Stimulated activated memory B cell treated with anti-CD40 and anti-IgM and Interleukin-4, amounts not matched to agents 10 μg/mL and 1 μg/mL and 100 μg/mL, for 72 hours (primary cell): ENCODE data around the gene SLC25A1.
"Not testable (repeated sequence)": the region's sequence is repeated elsewhere in the genome, so short reads cannot be mapped to it uniquely, and the experiment has no call there.

ENCODE experiments used
- ATAC-seq: fragments of 150-1000 bp; cut with Tn5 transposase; 2 replicates; pipeline ENCODE4 v1.10.0; 2021
- H3K27ac Mint-ChIP-seq: one replicate; pipeline ENCODE4 v1.8.0; 2022; ENCODE audit warnings: mild to moderate bottlenecking, mixed read lengths
- H3K27me3 Mint-ChIP-seq: one replicate; pipeline ENCODE4 v1.8.0; 2022; ENCODE audit warnings: mixed read lengths
- H3K36me3 Mint-ChIP-seq: one replicate; pipeline ENCODE4 v1.8.0; 2022; ENCODE audit warnings: mixed read lengths
- H3K4me1 Mint-ChIP-seq: one replicate; pipeline ENCODE4 v1.8.0; 2022; ENCODE audit warnings: mixed read lengths
- H3K4me3 Mint-ChIP-seq: one replicate; pipeline ENCODE4 v1.8.0; 2022; ENCODE audit warnings: mild to moderate bottlenecking, moderate library complexity, mixed read lengths
- H3K9me3 Mint-ChIP-seq: one replicate; pipeline ENCODE4 v1.8.0; 2022; ENCODE audit warnings: mixed read lengths

Gene SLC25A1

DNA sequence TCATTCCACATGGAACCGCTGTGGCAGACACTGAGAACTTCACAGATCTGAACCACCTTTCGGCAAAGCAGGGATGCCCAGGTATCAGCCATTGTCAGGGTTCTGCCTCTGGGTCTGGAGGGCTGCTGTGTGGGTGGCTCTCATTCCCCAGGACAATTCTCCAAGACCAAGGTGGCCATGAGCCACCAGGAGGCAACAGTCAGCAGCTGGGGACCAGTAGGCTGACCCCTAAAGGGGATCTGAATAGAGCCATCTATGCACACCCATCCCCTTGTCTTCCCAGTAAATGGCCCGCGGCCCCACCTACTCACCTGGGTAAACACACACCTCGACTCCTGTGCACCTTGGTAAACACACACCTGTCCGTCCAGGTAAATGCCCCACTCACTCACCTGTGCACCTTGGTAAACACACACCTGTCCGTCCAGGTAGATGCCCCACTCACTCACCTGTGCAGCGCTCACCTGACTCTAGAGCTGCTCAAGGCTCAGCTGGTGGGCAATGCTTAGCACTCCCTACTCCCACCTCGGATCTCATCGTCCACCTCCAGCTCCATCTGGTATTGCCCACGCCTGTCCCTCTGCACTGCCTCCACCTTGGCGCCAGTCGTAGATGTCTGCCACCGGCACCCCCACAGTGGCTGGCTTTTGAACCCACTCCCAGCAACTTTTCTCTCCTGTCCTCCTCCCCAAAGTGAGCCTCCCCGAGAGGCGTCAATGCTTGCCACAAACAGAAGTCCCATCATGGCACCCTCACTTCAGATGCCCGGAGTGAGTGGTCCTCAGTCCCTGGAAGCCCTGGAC is 10.2 kb downstream of the SLC25A1 start:
- peaks cover 27% of the 10 kb centered on the region for H3K4me1 Mint-ChIP-seq
- peaks cover 59% of the 10 kb centered on the region for H3K27me3 Mint-ChIP-seq
- no peak for ATAC-seq
- H3K9me3 Mint-ChIP-seq = no peaks in the 10 kb centered on the region
- H3K27ac Mint-ChIP-seq = no peak overlapping the region
- H3K36me3 Mint-ChIP-seq = no peaks in the 10 kb centered on the region
- no peak overlapping the region for H3K4me3 Mint-ChIP-seq

DNA sequence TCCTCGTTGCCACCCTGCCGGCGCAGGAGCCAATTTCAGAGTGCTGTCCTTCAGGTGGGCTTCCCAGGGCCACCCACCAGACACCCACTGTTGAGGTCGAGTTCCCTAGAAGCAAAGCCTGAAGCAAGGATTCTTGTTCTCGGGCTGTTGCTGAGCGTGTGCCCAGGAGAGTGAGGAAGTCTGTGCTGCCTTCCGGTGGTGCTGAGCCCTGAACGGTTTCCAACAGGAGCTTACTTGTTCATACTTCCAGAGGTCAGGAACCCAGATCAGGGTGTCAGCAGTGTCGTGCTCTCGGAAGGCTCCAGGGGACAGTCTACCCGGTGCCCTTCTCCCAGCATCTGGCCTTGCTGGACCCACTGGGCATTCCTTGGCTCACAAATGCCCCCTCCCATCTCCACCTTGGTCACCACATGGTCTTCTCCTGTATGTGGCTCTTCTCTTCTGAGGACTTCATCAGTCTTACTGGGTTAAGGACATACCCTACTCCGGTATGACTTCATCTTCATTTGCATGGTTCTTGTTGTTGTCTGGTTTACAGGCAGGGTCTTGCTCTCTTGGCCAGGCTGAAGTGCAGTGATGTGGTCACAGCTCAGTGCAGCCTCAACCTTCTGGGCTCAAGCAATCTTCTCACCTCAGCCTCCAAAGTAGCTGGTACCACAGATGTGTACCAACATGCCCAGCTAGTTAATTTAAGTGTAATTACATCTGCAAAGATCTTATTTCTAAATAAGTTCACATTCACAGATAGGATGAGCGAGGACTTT is 11.2 kb downstream of the SLC25A1 start:
- Mint-ChIP-seq H3K4me1 (peaks cover 17% of the 10 kb centered on the region), H3K36me3 (no peaks in the 10 kb centered on the region), H3K27me3 (peaks cover 61% of the 10 kb centered on the region), H3K4me3 (no peak overlapping the region), H3K27ac (no peak overlapping the region), H3K9me3 (no peaks in the 10 kb centered on the region)
- ATAC-seq = no peak

- Mint-ChIP-seq H3K27me3 (peaks cover 61% of the 10 kb centered on the region), H3K4me3 (no peak overlapping the region), H3K27ac (no peak overlapping the region), H3K36me3 (no peaks in the 10 kb centered on the region), H3K4me1 (peaks cover 13% of the 10 kb centered on the region), H3K9me3 (no peaks in the 10 kb centered on the region)
- no peak for ATAC-seq
Observed at GRCh38 chr22:19166421-19166820, 12.1 kb downstream of the SLC25A1 start.

DNA sequence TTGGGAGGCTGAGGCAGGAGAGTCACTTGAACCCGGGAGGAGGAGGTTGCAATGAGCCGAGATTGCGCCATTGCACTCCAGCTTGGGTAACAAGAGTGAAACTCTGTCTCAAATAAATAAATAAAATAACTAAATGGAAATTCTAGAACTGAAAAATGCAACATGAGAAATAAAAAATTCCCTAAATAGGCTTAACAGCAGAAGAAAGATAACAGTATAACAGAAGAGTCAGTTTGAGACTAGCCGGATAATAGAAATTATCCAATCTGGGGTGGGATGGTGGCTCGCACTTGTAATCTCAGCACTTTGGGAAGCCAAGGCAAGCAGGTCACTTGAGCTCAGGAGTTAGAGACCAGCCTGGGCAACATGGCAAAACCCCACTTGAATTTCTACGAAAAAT is 14.1 kb downstream of the SLC25A1 start:
- Mint-ChIP-seq H3K36me3 (no peaks in the 10 kb centered on the region), H3K4me1 (no peaks in the 10 kb centered on the region), H3K4me3 (no peak overlapping the region), H3K9me3 (no peaks in the 10 kb centered on the region), H3K27me3 (peaks cover 58% of the 10 kb centered on the region), H3K27ac (no peak overlapping the region)
- ATAC-seq = no peak

GRCh38 chr22:19158649-19159048 is 19.9 kb downstream of the SLC25A1 start:
- not testable (repeated sequence) for H3K9me3 Mint-ChIP-seq, H3K4me3 Mint-ChIP-seq, H3K27ac Mint-ChIP-seq, H3K36me3 Mint-ChIP-seq, ATAC-seq, H3K4me1 Mint-ChIP-seq
- H3K27me3 Mint-ChIP-seq = peaks cover 57% of the 10 kb centered on the region

DNA sequence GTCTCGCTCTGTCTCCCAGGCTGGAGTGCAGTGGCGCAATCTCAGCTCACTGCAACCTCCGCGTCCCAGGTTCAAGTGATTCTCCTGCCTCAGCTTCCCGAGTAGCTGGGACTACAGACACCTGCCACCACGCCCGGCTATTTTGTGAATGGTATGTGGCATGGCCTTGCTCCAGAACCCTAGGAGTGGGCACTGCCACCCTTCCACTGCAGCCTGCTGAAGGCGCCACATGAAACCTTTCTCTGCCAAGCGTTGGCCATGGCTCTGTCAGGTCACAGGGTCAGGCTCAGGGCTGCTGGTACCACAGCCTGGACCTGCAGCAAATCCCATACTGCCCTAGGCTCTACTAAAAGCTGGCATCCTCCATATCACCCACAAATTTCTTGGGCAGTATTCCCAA is 22.4 kb downstream of the SLC25A1 start:
- not testable (repeated sequence) for H3K27ac Mint-ChIP-seq, H3K4me1 Mint-ChIP-seq, ATAC-seq, H3K9me3 Mint-ChIP-seq, H3K4me3 Mint-ChIP-seq, H3K36me3 Mint-ChIP-seq
- peaks cover 75% of the 10 kb centered on the region for H3K27me3 Mint-ChIP-seq

DNA sequence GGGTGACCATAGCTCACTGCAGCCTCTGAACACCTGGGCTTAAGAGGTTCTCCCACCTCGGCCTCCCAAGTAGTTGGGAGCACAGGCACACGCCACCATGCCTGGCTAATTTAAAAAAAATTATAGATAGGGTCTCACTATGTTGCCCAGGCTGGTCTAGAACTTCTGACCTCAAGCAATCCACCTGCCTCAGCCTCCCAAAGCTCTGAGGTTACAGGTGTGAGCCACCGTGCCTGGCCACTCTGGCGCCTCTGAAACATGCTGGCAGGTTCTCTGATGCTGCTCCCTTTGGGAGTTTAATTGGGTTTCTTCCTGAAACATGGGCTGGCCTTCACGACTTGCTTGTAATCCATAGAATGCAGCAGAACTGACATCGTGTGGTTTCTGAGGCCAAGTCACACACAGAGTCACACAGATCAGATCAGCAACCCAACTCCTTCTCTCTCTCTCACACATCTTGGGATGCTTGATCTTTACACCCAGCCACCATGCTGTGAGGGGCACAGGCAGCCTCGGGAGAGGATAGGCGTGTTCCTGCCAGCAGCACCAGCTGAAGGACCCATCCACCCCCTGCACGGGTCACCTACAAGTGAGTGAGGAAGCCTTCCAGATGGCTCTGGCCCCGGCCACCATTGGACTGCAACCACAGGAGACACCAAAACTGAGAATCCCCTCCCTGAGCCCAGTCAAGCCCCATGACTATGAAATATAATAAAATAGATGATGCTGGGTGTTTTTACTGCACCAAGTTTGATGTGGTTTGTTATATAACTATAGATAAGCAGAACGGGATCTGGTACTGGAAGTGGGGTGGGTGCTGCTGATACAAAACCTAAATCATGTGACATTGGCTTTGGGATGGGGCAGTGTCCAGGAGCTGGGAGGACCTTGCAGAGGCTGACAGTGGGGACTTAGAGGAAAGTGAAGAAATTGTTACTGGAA is 25.3 kb downstream of the SLC25A1 start:
- Mint-ChIP-seq H3K9me3 (peaks cover 3% of the 10 kb centered on the region), H3K4me1 (peaks cover 6% of the 10 kb centered on the region), H3K27ac (no peak overlapping the region), H3K27me3 (peaks cover 62% of the 10 kb centered on the region), H3K36me3 (no peaks in the 10 kb centered on the region), H3K4me3 (no peak overlapping the region)
- no peak for ATAC-seq

GRCh38 chr22:19151329-19152191 is 27.0 kb downstream of the SLC25A1 start:
- peaks cover 70% of the 10 kb centered on the region for H3K27me3 Mint-ChIP-seq

DNA sequence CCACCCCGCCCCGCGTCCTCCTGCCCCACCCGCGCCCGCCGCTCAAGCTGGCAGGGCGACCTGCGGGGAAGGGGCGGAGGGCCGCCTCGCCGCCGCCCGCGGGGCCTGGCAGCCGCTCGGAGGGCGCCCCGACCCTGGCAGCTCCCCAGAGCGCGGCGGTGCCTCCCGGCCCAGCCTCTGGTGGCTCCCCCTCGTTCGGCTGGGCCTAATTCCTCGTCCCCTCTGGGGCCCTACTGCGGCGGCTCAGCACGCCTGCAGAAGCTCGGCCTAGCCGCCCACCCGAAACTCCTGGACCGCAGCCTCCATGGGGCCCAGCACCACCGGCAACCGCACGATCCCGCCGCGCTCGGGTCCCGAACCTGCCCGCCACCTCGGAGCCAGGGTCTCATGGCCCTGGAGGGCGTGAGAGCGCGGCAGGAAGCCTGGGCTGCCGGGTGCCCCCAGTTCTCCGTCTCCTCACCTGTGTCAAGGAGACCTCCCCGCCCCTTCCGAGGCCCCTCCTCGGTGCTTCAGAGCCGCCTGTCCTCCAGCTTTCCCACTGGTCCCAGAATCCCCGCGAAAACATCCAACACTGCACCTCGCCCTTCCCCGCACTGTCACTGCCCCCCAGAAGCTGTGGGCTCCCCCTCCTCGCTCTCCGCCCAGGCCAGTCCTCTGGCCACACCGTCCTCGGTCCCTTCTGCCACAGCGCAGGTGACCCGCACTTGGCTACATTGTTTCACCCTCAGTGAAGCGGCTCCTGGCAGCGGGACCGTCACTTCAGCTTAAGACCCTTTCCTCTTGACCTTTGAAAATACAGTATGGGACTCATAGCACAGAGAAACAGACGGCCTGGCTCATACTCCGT is 27.8 kb downstream of the SLC25A1 start:
- ATAC-seq = no peak
- Mint-ChIP-seq H3K9me3 (peaks cover 3% of the 10 kb centered on the region), H3K27me3 (peaks cover 64% of the 10 kb centered on the region), H3K4me3 (peak overlapping the region; percentile 62), H3K4me1 (peaks cover 13% of the 10 kb centered on the region), H3K27ac (no peak overlapping the region), H3K36me3 (no peaks in the 10 kb centered on the region)

More at GRCh38 chr22:19151329-19152191, 27.0 kb downstream of the SLC25A1 start:
- no peak overlapping the region for H3K27ac Mint-ChIP-seq
- ATAC-seq = no peak
- H3K4me3 Mint-ChIP-seq = peak overlapping the region; percentile 62
- no peaks in the 10 kb centered on the region for H3K36me3 Mint-ChIP-seq
- peaks cover 6% of the 10 kb centered on the region for H3K4me1 Mint-ChIP-seq
- peaks cover 3% of the 10 kb centered on the region for H3K9me3 Mint-ChIP-seq

- Mint-ChIP-seq H3K9me3 (peaks cover 3% of the 10 kb centered on the region), H3K4me1 (peaks cover 13% of the 10 kb centered on the region), H3K27ac (no peak within 1 kb of the TSS), H3K36me3 (no peaks in the 10 kb centered on the region), H3K27me3 (peaks cover 61% of the 10 kb centered on the region), H3K4me3 (peak within 1 kb of the TSS; percentile 62)
- no peak for ATAC-seq
Observed at GRCh38 chr22:19149991-19150390, 28.5 kb downstream of the SLC25A1 start, which contains the start of gene GSC2. TSS of gene GSC2 (minus strand) at chr22:19150292. CDS start at chr22:19150283, 9 bp downstream.

DNA sequence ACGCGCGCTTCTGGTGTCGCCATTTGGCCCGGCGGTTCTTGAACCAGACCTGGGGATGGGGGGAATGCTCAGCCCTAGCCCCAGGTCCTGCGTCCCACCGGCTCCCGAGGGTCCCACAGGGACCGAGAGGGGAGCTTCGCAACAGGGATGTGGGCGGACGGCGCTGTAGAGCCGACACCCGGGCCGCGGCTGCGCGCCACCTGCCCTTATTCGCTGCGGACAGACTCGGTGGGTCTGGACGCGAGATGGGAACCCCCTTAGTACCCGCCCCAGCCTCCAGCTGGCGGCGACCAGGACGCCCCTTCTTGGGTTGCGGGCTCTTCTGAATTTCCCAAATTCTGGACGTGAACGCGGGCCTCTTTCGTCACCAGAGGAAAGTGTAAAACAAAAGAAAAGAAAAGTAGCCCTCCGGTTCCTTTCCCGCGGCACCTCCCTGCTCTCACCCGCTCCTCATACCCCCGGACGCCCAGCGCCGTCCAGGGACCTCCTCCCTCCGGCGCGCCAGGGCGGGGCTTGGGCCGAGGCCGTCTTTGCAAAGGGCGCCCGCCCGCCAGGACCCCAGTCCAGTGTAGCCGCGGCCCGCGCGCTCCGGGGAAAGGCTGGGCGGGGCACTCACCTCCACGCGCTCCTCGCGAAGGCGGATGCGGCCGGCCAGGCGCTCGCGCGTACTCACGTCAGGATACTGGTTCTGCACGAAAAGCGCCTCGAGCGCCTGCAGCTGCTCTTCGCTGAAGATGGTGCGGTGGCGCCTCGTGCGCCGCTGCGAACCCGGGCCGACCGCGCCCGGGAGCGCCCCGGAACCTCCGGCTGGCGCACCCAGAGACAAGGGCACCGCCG is 29.3 kb downstream of the SLC25A1 start:
- peaks cover 54% of the 10 kb centered on the region for H3K27me3 Mint-ChIP-seq
- no peak overlapping the region for H3K27ac Mint-ChIP-seq
- no peak for ATAC-seq
- H3K4me3 Mint-ChIP-seq = peak overlapping the region; percentile 15
- peaks cover 20% of the 10 kb centered on the region for H3K4me1 Mint-ChIP-seq
- peaks cover 2% of the 10 kb centered on the region for H3K36me3 Mint-ChIP-seq
- peaks cover 3% of the 10 kb centered on the region for H3K9me3 Mint-ChIP-seq

GRCh38 chr22:19148417-19149046 is 30.0 kb downstream of the SLC25A1 start:
- H3K27ac Mint-ChIP-seq = no peak overlapping the region
- H3K9me3 Mint-ChIP-seq = peaks cover 3% of the 10 kb centered on the region
- H3K4me1 Mint-ChIP-seq = peaks cover 27% of the 10 kb centered on the region
- peaks cover 47% of the 10 kb centered on the region for H3K27me3 Mint-ChIP-seq
- peaks cover 7% of the 10 kb centered on the region for H3K36me3 Mint-ChIP-seq
- H3K4me3 Mint-ChIP-seq = no peak overlapping the region
- no peak for ATAC-seq
